Type B pancreatic cell (in vitro differentiated cells): Measurements from ENCODE around the gene TXLNB. TPM values are rescaled to one million over a fixed set of nuclear protein-coding genes. Genes with fewer than 3 reads are reported as not detected.
"Not testable (repeated sequence)": the region's sequence is repeated elsewhere in the genome, so short reads cannot be mapped to it uniquely, and the experiment has no call there.

Experiments
- DNase-seq: peaks from one replicate; pipeline ENCODE4 v3.0.0; 2021; ENCODE audit warnings: mixed read lengths; ENCODE audit not compliant: unreplicated experiment; ENCODE audit errors: extremely low spot score
- H3K27ac Mint-ChIP-seq: 2 replicates; pipeline ENCODE4 v1.8.0; 2021; ENCODE audit warnings: mild to moderate bottlenecking, mixed read lengths
- H3K27me3 Mint-ChIP-seq: 2 replicates; pipeline ENCODE4 v1.8.0; 2021; ENCODE audit warnings: mixed read lengths
- H3K36me3 Mint-ChIP-seq: 2 replicates; pipeline ENCODE4 v1.8.0; 2021; ENCODE audit warnings: mixed read lengths
- H3K4me1 Mint-ChIP-seq: one replicate; pipeline ENCODE4 v1.8.0; 2021; ENCODE audit warnings: mixed read lengths; ENCODE audit not compliant: unreplicated experiment
- H3K4me3 Mint-ChIP-seq: 2 replicates; pipeline ENCODE4 v1.8.0; 2021; ENCODE audit warnings: mild to moderate bottlenecking, mixed read lengths
- H3K9me3 Mint-ChIP-seq: 2 replicates; pipeline ENCODE4 v1.8.0; 2021; ENCODE audit warnings: mixed read lengths
- CTCF ChIP-seq: fragments of 200-600 bp; sonication (generic); conservative IDR thresholded peaks from 2 replicates; pipeline ENCODE4 v1.5.0; 2021; ENCODE audit warnings: antibody characterized with exemption, mild to moderate bottlenecking
- total RNA-seq: library from RNA; stranded (reverse); gene quantifications from 2 replicates; pipeline ENCODE4 v1.2.1, GENCODE V29; 2021; ENCODE audit warnings: low replicate concordance

The TXLNB gene
- total RNA-seq, 1 donor from 2014 or later = 0.22 TPM

- H3K36me3 Mint-ChIP-seq = no peaks in the 10 kb centered on the region
Measured at GRCh38 chr6:139235661-139236060, 56.1 kb downstream of the TXLNB start.

GRCh38 chr6:139234193-139234592 lies 57.6 kb downstream of the TXLNB start:
- DNase-seq, H3K36me3 Mint-ChIP-seq, H3K27ac Mint-ChIP-seq, H3K4me3 Mint-ChIP-seq, H3K9me3 Mint-ChIP-seq, H3K27me3 Mint-ChIP-seq, H3K4me1 Mint-ChIP-seq: not testable (repeated sequence)

More at GRCh38 chr6:139235661-139236060, 56.1 kb downstream of the TXLNB start:
- Mint-ChIP-seq H3K4me3 (no peak overlapping the region), H3K4me1 (peaks cover 6% of the 10 kb centered on the region), H3K27ac (no peak overlapping the region), H3K9me3 (peaks cover 5% of the 10 kb centered on the region), H3K27me3 (no peaks in the 10 kb centered on the region)
- DNase-seq = no peak
- no peak for TF ChIP-seq CTCF

GRCh38 chr6:139231206-139231605 lies 60.6 kb downstream of the TXLNB start:
- no peak for TF ChIP-seq CTCF
- Mint-ChIP-seq H3K27me3 (no peaks in the 10 kb centered on the region), H3K36me3 (no peaks in the 10 kb centered on the region), H3K9me3 (peaks cover 5% of the 10 kb centered on the region), H3K27ac (no peak overlapping the region), H3K4me1 (peaks cover 7% of the 10 kb centered on the region), H3K4me3 (no peak overlapping the region)
- DNase-seq = no peak

- no peaks in the 10 kb centered on the region for H3K27me3 Mint-ChIP-seq
- H3K9me3 Mint-ChIP-seq = peaks cover 5% of the 10 kb centered on the region
- peaks cover 7% of the 10 kb centered on the region for H3K4me1 Mint-ChIP-seq
- DNase-seq = no peak
- H3K27ac Mint-ChIP-seq = no peak overlapping the region
- no peaks in the 10 kb centered on the region for H3K36me3 Mint-ChIP-seq
- TF ChIP-seq CTCF = no peak
- no peak overlapping the region for H3K4me3 Mint-ChIP-seq
Measured at GRCh38 chr6:139230391-139230840, 61.4 kb downstream of the TXLNB start.

GRCh38 chr6:139228387-139228786 lies 63.4 kb downstream of the TXLNB start:
- not testable (repeated sequence) for H3K27me3 Mint-ChIP-seq, H3K36me3 Mint-ChIP-seq

GRCh38 chr6:139219746-139220145 lies 72.1 kb downstream of the TXLNB start:
- H3K36me3 Mint-ChIP-seq = no peaks in the 10 kb centered on the region
- no peaks in the 10 kb centered on the region for H3K9me3 Mint-ChIP-seq
- DNase-seq = no peak
- H3K4me3 Mint-ChIP-seq = no peak overlapping the region
- peaks cover 9% of the 10 kb centered on the region for H3K4me1 Mint-ChIP-seq
- no peaks in the 10 kb centered on the region for H3K27me3 Mint-ChIP-seq
- peak overlapping the region; percentile 64 for H3K27ac Mint-ChIP-seq
- no peak for TF ChIP-seq CTCF

More at GRCh38 chr6:139228387-139228786, 63.4 kb downstream of the TXLNB start:
- not testable (repeated sequence) for DNase-seq, H3K27ac Mint-ChIP-seq, H3K9me3 Mint-ChIP-seq, H3K4me3 Mint-ChIP-seq, H3K4me1 Mint-ChIP-seq

GRCh38 chr6:139219271-139219729 lies 72.5 kb downstream of the TXLNB start:
- Mint-ChIP-seq H3K4me1 (peaks cover 9% of the 10 kb centered on the region), H3K27me3 (no peaks in the 10 kb centered on the region), H3K27ac (peak overlapping the region; percentile 64), H3K36me3 (no peaks in the 10 kb centered on the region), H3K9me3 (no peaks in the 10 kb centered on the region), H3K4me3 (peak overlapping the region; percentile 35)
- DNase-seq = peak; percentile 75
- TF ChIP-seq CTCF = peak; percentile 80

- not testable (repeated sequence) for H3K27ac Mint-ChIP-seq, H3K4me3 Mint-ChIP-seq, H3K4me1 Mint-ChIP-seq, DNase-seq, H3K36me3 Mint-ChIP-seq, H3K27me3 Mint-ChIP-seq, H3K9me3 Mint-ChIP-seq
Measured at GRCh38 chr6:139212460-139212859, 79.3 kb downstream of the TXLNB start.

- H3K9me3 Mint-ChIP-seq, H3K27me3 Mint-ChIP-seq, H3K4me1 Mint-ChIP-seq, H3K27ac Mint-ChIP-seq, DNase-seq, H3K4me3 Mint-ChIP-seq, H3K36me3 Mint-ChIP-seq: not testable (repeated sequence)
Measured at GRCh38 chr6:139210766-139211165, 81.0 kb downstream of the TXLNB start.
